OCI-LY7 (cell line): ENCODE results near the gene WDR48. TPM values are rescaled to one million over a fixed set of nuclear protein-coding genes. Genes with fewer than 3 reads are reported as not detected.

Experiments
- Bru-seq: library from RNA; stranded (reverse); fragments of 400-500 nt; gene quantifications from one replicate; lab custom pipeline; 2021; lab: Mats Ljungman, UMichigan
- BruChase-seq, 2 experiments: library from RNA; stranded (reverse); fragments of 400-500 nt; gene quantifications; one replicate each; lab custom pipeline; 2021; lab: Mats Ljungman, UMichigan
- BruUV-seq: library from RNA; stranded (reverse); fragments of 400-500 nt; replicated peaks from 2 replicates; lab custom pipeline; 2021; lab: Mats Ljungman, UMichigan
- CTCF ChIA-PET: fragments of 300-600 bp; sonication (Branson Sonifier 250); formaldehyde crosslinking; loops from one replicate; lab custom pipeline; 2022; ENCODE audit warnings: antibody characterized with exemption; ENCODE audit not compliant: unreplicated experiment; lab: Charles Lee
- POLR2A ChIA-PET: fragments of 300-600 bp; sonication (Branson Sonifier 250); formaldehyde crosslinking; loops from one replicate; lab custom pipeline; 2022; ENCODE audit warnings: antibody characterized with exemption; lab: Charles Lee
- DNase-seq: peaks from one replicate; pipeline ENCODE4 v3.0.0-alpha.2; 2015; ENCODE audit warnings: low spot score
- H2AFZ ChIP-seq: fragments of 200-600 bp; sonication (generic), shearing (Covaris generic); 2 replicates; pipeline ENCODE4 v1.6.1; 2014; ENCODE audit warnings: mild to moderate bottlenecking, antibody characterized with exemption, low read length, moderate library complexity
- H3K27ac ChIP-seq: fragments of 200-600 bp; sonication (generic); 2 replicates; pipeline ENCODE4 v1.5.1; 2014; ENCODE audit warnings: mixed run types, low read depth, mild to moderate bottlenecking, moderate library complexity, low read length, inconsistent platforms; ENCODE audit not compliant: poor library complexity, severe bottlenecking
- H3K36me3 ChIP-seq: fragments of 200-600 bp; sonication (generic); 2 replicates; pipeline ENCODE4 v1.6.1; 2014; ENCODE audit warnings: mild to moderate bottlenecking, antibody characterized with exemption, low read length, moderate library complexity, mixed read lengths; ENCODE audit not compliant: insufficient read depth
- H3K4me1 ChIP-seq: fragments of 200-600 bp; sonication (generic); 2 replicates; pipeline ENCODE4 v1.5.1; 2014; ENCODE audit warnings: mild to moderate bottlenecking, low read length; ENCODE audit not compliant: insufficient read depth, poor library complexity, severe bottlenecking
- H3K4me2 ChIP-seq: fragments of 200-600 bp; sonication (generic); 2 replicates; pipeline ENCODE4 v1.6.1; 2014; ENCODE audit warnings: mild to moderate bottlenecking, low read length
- H3K4me3 ChIP-seq: fragments of 200-600 bp; sonication (generic); 2 replicates; pipeline ENCODE4 v1.5.1; 2014; ENCODE audit warnings: mild to moderate bottlenecking, low read depth, low read length; ENCODE audit not compliant: poor library complexity, severe bottlenecking
- H3K79me2 ChIP-seq: fragments of 200-600 bp; sonication (generic); 2 replicates; pipeline ENCODE4 v1.6.1; 2016; ENCODE audit warnings: low read depth, mild to moderate bottlenecking, low read length, moderate library complexity, mixed read lengths; ENCODE audit not compliant: insufficient read depth
- H3K9me2 ChIP-seq: fragments of 200-600 bp; sonication (generic); 2 replicates; pipeline ENCODE4 v1.6.1; 2016; ENCODE audit warnings: mild to moderate bottlenecking, low read length, mixed read lengths; ENCODE audit not compliant: insufficient read depth
- H3K9me3 ChIP-seq: fragments of 200-600 bp; sonication (generic); 2 replicates; pipeline ENCODE4 v1.6.1; 2014; ENCODE audit warnings: mild to moderate bottlenecking, mixed run types, low read length, mixed read lengths
- H4K20me1 ChIP-seq: fragments of 200-600 bp; sonication (generic); 2 replicates; pipeline ENCODE4 v1.6.1; 2014; ENCODE audit warnings: mild to moderate bottlenecking, antibody characterized with exemption, low read length, moderate library complexity, mixed read lengths; ENCODE audit not compliant: insufficient read depth
- CTCF ChIP-seq: fragments of 200-600 bp; sonication (generic); conservative IDR thresholded peaks from 2 replicates; pipeline ENCODE4 v1.5.1; 2014; ENCODE audit warnings: mild to moderate bottlenecking, antibody characterized with exemption, low read length, moderate library complexity, mixed read lengths
- EZH2phosphoT487 ChIP-seq: fragments of 200-600 bp; sonication (generic); IDR thresholded peaks from 2 replicates; pipeline ENCODE4 v1.6.1; 2018; ENCODE audit warnings: low read depth, borderline replicate concordance, mild to moderate bottlenecking, mixed run types, antibody characterized with exemption, low read length, moderate library complexity, mixed read lengths
- intact Hi-C: fragments of 100-400 bp; cut with micrococcal nuclease; formaldehyde crosslinking; loops from one replicate; pipeline ENCODE4 v1.10.0; 2022; ENCODE audit not compliant: unreplicated experiment
- long read RNA-seq: library from polyadenylated mRNA; stranded (forward); transcript quantifications from one replicate; pipeline ENCODE4 v2.0.0, GENCODE V29; 2022
- total RNA-seq, 2 experiments: library from RNA; depleted of rRNA in 1 of 2; stranded (reverse); fragments of >200 nt in 1 of 2; shearing (Covaris generic) in 1 of 2; gene quantifications; 2 replicates each; pipeline ENCODE4 v1.2.3, GENCODE V29; 2014 to 2022

WDR48 gene
- total RNA-seq (2014; rRNA removed; shearing (Covaris generic)) (12.3 and 15.7 TPM in 2 replicates), total RNA-seq (2022) (38.4 and 41.6 TPM in 2 replicates), Bru-seq, nascent RNA (percentile 79 among the genes with signal in this experiment), BruChase-seq, experiment 1, labeled RNA remaining after a 6-hour chase (percentile 64 among the genes with signal in this experiment), BruChase-seq, experiment 2, labeled RNA remaining after a 2-hour chase (percentile 79 among the genes with signal in this experiment)
- long read RNA-seq, transcript WDR48-201 (19 exons, 3,707 nt), result major isoform, 64 of 90 reads
- long read RNA-seq, partial matches to known transcripts, result 8 of 90 reads
- long read RNA-seq, other reads (novel, unspliced or antisense), result 18 of 90 reads

- Histone ChIP-seq H3K36me3 (no peaks in the 10 kb centered on the region), H3K9me3 (no peaks in the 10 kb centered on the region), H3K79me2 (peaks cover 20% of the 10 kb centered on the region; the same call in 1 of the 2 replicates), H4K20me1 (no peaks in the 10 kb centered on the region), H3K9me2 (no peaks in the 10 kb centered on the region), H3K27ac (peak within 1 kb of the TSS; percentile 58), H3K4me3 (peak within 1 kb of the TSS; percentile 87), H2AFZ (peak within 1 kb of the TSS; percentile 91), H3K4me2 (peak within 1 kb of the TSS; percentile 77), H3K4me1 (peaks cover 21% of the 10 kb centered on the region)
- ChIA-PET CTCF (no interaction called here), POLR2A (interaction anchor here (0.6 to 0.7 kb wide), 2 partner anchors 37 to 164 kb away, joined by 3 to 5 read pairs; no protein-coding TSS in a partner anchor)
- TF ChIP-seq EZH2phosphoT487 (no peak), CTCF (no peak)
- DNase-seq, result peak; percentile 95
- intact Hi-C loops, result loop anchor here (10.0 kb wide), 1 partner anchor 333 kb away; the partner anchor contains the start of gene SLC25A38
- BruUV-seq, result no TSS peak
Observed at GRCh38 chr3:39051649-39052561, at the start of gene WDR48, which contains the start of gene SCN11A. TSS of gene WDR48 (plus strand) at chr3:39052016. CDS start at chr3:39052026, 10 bp downstream. TSS of gene SCN11A (minus strand) at chr3:39051944. CDS start at chr3:38950362, 101,582 bp downstream.

- no peak overlapping the region for H3K4me2 ChIP-seq
- CTCF ChIA-PET, result no interaction called here
- no peaks in the 10 kb centered on the region for H3K36me3 ChIP-seq
- BruUV-seq, result no TSS peak
- H3K4me3 ChIP-seq, result no peak overlapping the region
- H3K27ac ChIP-seq, result no peak overlapping the region
- no peak overlapping the region for H2AFZ ChIP-seq
- no peaks in the 10 kb centered on the region for H3K9me2 ChIP-seq
- H3K4me1 ChIP-seq, result no peaks in the 10 kb centered on the region
- intact Hi-C loops, result no loop called here
- H4K20me1 ChIP-seq, result no peaks in the 10 kb centered on the region
- TF ChIP-seq EZH2phosphoT487, result no peak
- no peak for DNase-seq
- no peaks in the 10 kb centered on the region for H3K9me3 ChIP-seq
- no peaks in the 10 kb centered on the region for H3K79me2 ChIP-seq
- POLR2A ChIA-PET, result interaction anchor here (1.1 kb wide), 1 partner anchor 1108 kb away, joined by 4 read pairs; no protein-coding TSS in a partner anchor
Observed at GRCh38 chr3:39005295-39005694, 46.5 kb upstream of the WDR48 start.

- Histone ChIP-seq H3K27ac (no peak overlapping the region), H3K79me2 (no peaks in the 10 kb centered on the region), H3K4me3 (no peak overlapping the region), H3K4me2 (no peak overlapping the region), H3K9me3 (no peaks in the 10 kb centered on the region), H4K20me1 (no peaks in the 10 kb centered on the region), H3K36me3 (no peaks in the 10 kb centered on the region), H3K4me1 (no peaks in the 10 kb centered on the region), H2AFZ (no peak overlapping the region), H3K9me2 (no peaks in the 10 kb centered on the region)
- no peak for TF ChIP-seq CTCF
- no peak for TF ChIP-seq EZH2phosphoT487
- ChIA-PET POLR2A (interaction anchor here (0.6 kb wide), 1 partner anchor 1947 kb away, joined by 4 read pairs; no protein-coding TSS in a partner anchor), CTCF (no interaction called here)
- intact Hi-C loops, result no loop called here
- no TSS peak for BruUV-seq
- no peak for DNase-seq
Observed at GRCh38 chr3:39011191-39011736, 40.6 kb upstream of the WDR48 start.
